ENCODE measurements around the gene SPEM1.

Gene SPEM1

GRCh38 chr17:7444682-7445618 is 24.8 kb downstream of the SPEM1 start, which contains the start of gene CHRNB1:
Gene CHRNB1, plus strand, starts transcription at chr17:7445061. Its CDS starts 67 bp downstream, at chr17:7445128.
- no peaks in the 10 kb centered on the region for H3K36me3 ChIP-seq (ENCODE audit: control insufficient read depth in 1 of 2, insufficient read depth in 2 of 2, low read length in 2 of 2)
- H3K4me1 ChIP-seq (ENCODE audit: control insufficient read depth in 1 of 2, insufficient read depth in 2 of 2, low read length in 2 of 2), result peaks cover 0 to 26% of the 10 kb centered on the region in 2 donors
- peak within 1 kb of the TSS; percentile 26 to 55 for H3K4me3 ChIP-seq (ENCODE audit: low read depth in 1 of 2, low read length in 2 of 2)
- peaks cover 41% of the 10 kb centered on the region for H3K27me3 ChIP-seq (ENCODE audit: low read depth, low read length)
- no peaks in the 10 kb centered on the region for H3K9me3 ChIP-seq (ENCODE audit: control insufficient read depth in 1 of 2, low read length in 2 of 2)
- no peak within 1 kb of the TSS for H3K27ac ChIP-seq (ENCODE audit: low read length)

GRCh38 chr17:7445619-7445968 is 25.5 kb downstream of the SPEM1 start:
- Histone ChIP-seq H3K36me3 (ENCODE audit: control insufficient read depth in 1 of 2, insufficient read depth in 2 of 2, low read length in 2 of 2) (no peaks in the 10 kb centered on the region), H3K27ac (ENCODE audit: low read length) (no peak overlapping the region), H3K27me3 (ENCODE audit: low read depth, low read length) (peaks cover 35% of the 10 kb centered on the region), H3K9me3 (ENCODE audit: control insufficient read depth in 1 of 2, low read length in 2 of 2) (no peaks in the 10 kb centered on the region), H3K4me3 (ENCODE audit: low read depth in 1 of 2, low read length in 2 of 2) (peak overlapping the region; percentile 26 to 55), H3K4me1 (ENCODE audit: control insufficient read depth in 1 of 2, insufficient read depth in 2 of 2, low read length in 2 of 2) (peaks cover 0 to 20% of the 10 kb centered on the region in 2 donors)

- peaks cover 0 to 17% of the 10 kb centered on the region in 2 donors for H3K4me1 ChIP-seq (ENCODE audit: control insufficient read depth in 1 of 2, insufficient read depth in 2 of 2, low read length in 2 of 2)
- H3K27ac ChIP-seq (ENCODE audit: low read length), result no peak overlapping the region
- H3K9me3 ChIP-seq (ENCODE audit: control insufficient read depth in 1 of 2, low read length in 2 of 2), result no peaks in the 10 kb centered on the region
- peaks cover 25% of the 10 kb centered on the region for H3K27me3 ChIP-seq (ENCODE audit: low read depth, low read length)
- H3K4me3 ChIP-seq (ENCODE audit: low read depth in 1 of 2, low read length in 2 of 2), result no peak overlapping the region
- no peaks in the 10 kb centered on the region for H3K36me3 ChIP-seq (ENCODE audit: control insufficient read depth in 1 of 2, insufficient read depth in 2 of 2, low read length in 2 of 2)
Observed at GRCh38 chr17:7448461-7448860, 28.3 kb downstream of the SPEM1 start.

GRCh38 chr17:7459961-7460545 is 39.9 kb downstream of the SPEM1 start:
- Histone ChIP-seq H3K36me3 (ENCODE audit: control insufficient read depth in 1 of 2, insufficient read depth in 2 of 2, low read length in 2 of 2) (peaks cover 5 to 24% of the 10 kb centered on the region in 2 donors), H3K4me3 (ENCODE audit: low read depth in 1 of 2, low read length in 2 of 2) (no peak overlapping the region), H3K4me1 (ENCODE audit: control insufficient read depth in 1 of 2, insufficient read depth in 2 of 2, low read length in 2 of 2) (peaks cover 0 to 8% of the 10 kb centered on the region in 2 donors), H3K9me3 (ENCODE audit: control insufficient read depth in 1 of 2, low read length in 2 of 2) (no peaks in the 10 kb centered on the region), H3K27me3 (ENCODE audit: low read depth, low read length) (no peaks in the 10 kb centered on the region), H3K27ac (ENCODE audit: low read length) (no peak overlapping the region)

- no peak overlapping the region for H3K27ac ChIP-seq (ENCODE audit: low read length)
- H3K27me3 ChIP-seq (ENCODE audit: low read depth, low read length), result no peaks in the 10 kb centered on the region
- no peaks in the 10 kb centered on the region for H3K9me3 ChIP-seq (ENCODE audit: control insufficient read depth in 1 of 2, low read length in 2 of 2)
- H3K4me3 ChIP-seq (ENCODE audit: low read depth in 1 of 2, low read length in 2 of 2), result no peak overlapping the region
- peaks cover 5 to 31% of the 10 kb centered on the region in 2 donors for H3K36me3 ChIP-seq (ENCODE audit: control insufficient read depth in 1 of 2, insufficient read depth in 2 of 2, low read length in 2 of 2)
- peaks cover 0 to 11% of the 10 kb centered on the region in 2 donors for H3K4me1 ChIP-seq (ENCODE audit: control insufficient read depth in 1 of 2, insufficient read depth in 2 of 2, low read length in 2 of 2)
Observed at GRCh38 chr17:7460850-7461660, 40.9 kb downstream of the SPEM1 start.

- H3K27ac ChIP-seq (ENCODE audit: low read length), result no peak overlapping the region
- no peaks in the 10 kb centered on the region for H3K27me3 ChIP-seq (ENCODE audit: low read depth, low read length)
- H3K4me3 ChIP-seq (ENCODE audit: low read depth in 1 of 2, low read length in 2 of 2), result no peak overlapping the region
- no peaks in the 10 kb centered on the region for H3K9me3 ChIP-seq (ENCODE audit: control insufficient read depth in 1 of 2, low read length in 2 of 2)
- peaks cover 6 to 15% of the 10 kb centered on the region in 2 donors for H3K4me1 ChIP-seq (ENCODE audit: control insufficient read depth in 1 of 2, insufficient read depth in 2 of 2, low read length in 2 of 2)
- H3K36me3 ChIP-seq (ENCODE audit: control insufficient read depth in 1 of 2, insufficient read depth in 2 of 2, low read length in 2 of 2), result peaks cover 5 to 39% of the 10 kb centered on the region in 2 donors
Observed at GRCh38 chr17:7462474-7463371, 42.6 kb downstream of the SPEM1 start.

GRCh38 chr17:7463372-7463846 is 43.3 kb downstream of the SPEM1 start:
- Histone ChIP-seq H3K27ac (ENCODE audit: low read length) (no peak overlapping the region), H3K4me3 (ENCODE audit: low read depth in 1 of 2, low read length in 2 of 2) (no peak overlapping the region), H3K9me3 (ENCODE audit: control insufficient read depth in 1 of 2, low read length in 2 of 2) (no peaks in the 10 kb centered on the region), H3K4me1 (ENCODE audit: control insufficient read depth in 1 of 2, insufficient read depth in 2 of 2, low read length in 2 of 2) (peaks cover 6 to 17% of the 10 kb centered on the region in 2 donors), H3K36me3 (ENCODE audit: control insufficient read depth in 1 of 2, insufficient read depth in 2 of 2, low read length in 2 of 2) (peaks cover 5 to 39% of the 10 kb centered on the region in 2 donors), H3K27me3 (ENCODE audit: low read depth, low read length) (no peaks in the 10 kb centered on the region)

- Histone ChIP-seq H3K9me3 (ENCODE audit: control insufficient read depth in 1 of 2, low read length in 2 of 2) (no peaks in the 10 kb centered on the region), H3K36me3 (ENCODE audit: control insufficient read depth in 1 of 2, insufficient read depth in 2 of 2, low read length in 2 of 2) (peaks cover 5 to 39% of the 10 kb centered on the region in 2 donors), H3K4me1 (ENCODE audit: control insufficient read depth in 1 of 2, insufficient read depth in 2 of 2, low read length in 2 of 2) (peaks cover 6 to 23% of the 10 kb centered on the region in 2 donors), H3K27me3 (ENCODE audit: low read depth, low read length) (no peaks in the 10 kb centered on the region), H3K4me3 (ENCODE audit: low read depth in 1 of 2, low read length in 2 of 2) (no peak overlapping the region), H3K27ac (ENCODE audit: low read length) (no peak overlapping the region)
Observed at GRCh38 chr17:7464081-7464480, 44.0 kb downstream of the SPEM1 start.

- no peak overlapping the region for H3K27ac ChIP-seq (ENCODE audit: low read length)
- no peaks in the 10 kb centered on the region for H3K27me3 ChIP-seq (ENCODE audit: low read depth, low read length)
- peaks cover 9 to 27% of the 10 kb centered on the region in 2 donors for H3K4me1 ChIP-seq (ENCODE audit: control insufficient read depth in 1 of 2, insufficient read depth in 2 of 2, low read length in 2 of 2)
- peaks cover 5 to 39% of the 10 kb centered on the region in 2 donors for H3K36me3 ChIP-seq (ENCODE audit: control insufficient read depth in 1 of 2, insufficient read depth in 2 of 2, low read length in 2 of 2)
- no peaks in the 10 kb centered on the region for H3K9me3 ChIP-seq (ENCODE audit: control insufficient read depth in 1 of 2, low read length in 2 of 2)
- H3K4me3 ChIP-seq (ENCODE audit: low read depth in 1 of 2, low read length in 2 of 2), result no peak overlapping the region
Observed at GRCh38 chr17:7465597-7466275, 45.6 kb downstream of the SPEM1 start.

- no peak overlapping the region for H3K4me3 ChIP-seq (ENCODE audit: low read depth in 1 of 2, low read length in 2 of 2)
- H3K36me3 ChIP-seq (ENCODE audit: control insufficient read depth in 1 of 2, insufficient read depth in 2 of 2, low read length in 2 of 2), result peaks cover 5 to 39% of the 10 kb centered on the region in 2 donors
- H3K9me3 ChIP-seq (ENCODE audit: control insufficient read depth in 1 of 2, low read length in 2 of 2), result no peaks in the 10 kb centered on the region
- H3K27me3 ChIP-seq (ENCODE audit: low read depth, low read length), result no peaks in the 10 kb centered on the region
- peak overlapping the region; percentile 63 for H3K27ac ChIP-seq (ENCODE audit: low read length)
- peaks cover 10 to 33% of the 10 kb centered on the region in 2 donors for H3K4me1 ChIP-seq (ENCODE audit: control insufficient read depth in 1 of 2, insufficient read depth in 2 of 2, low read length in 2 of 2)
Observed at GRCh38 chr17:7466318-7466638, 46.2 kb downstream of the SPEM1 start.

Measured in muscle layer of duodenum (tissue), 2 donors.